ENCODE results near the gene ZNF787. TPM values are rescaled to one million over a fixed set of nuclear protein-coding genes. Genes with fewer than 3 reads are reported as not detected.

ZNF787 gene
- total and polyA plus RNA-seq, 2 of the 4 experiments (the other 2 are of a cell fraction), result 4.8 to 11.2 TPM

- whole genome bisulfite sequencing, 2 experiments (ENCODE audit: extremely low coverage in 2 of 2, insufficient read length in 1 of 2), result 84% methylated on average over 4 of the region's 6 CpGs; no CpG with 5 or more reads in 1 of the 2 experiments
- CTCF ChIA-PET, result no interaction called here
- peaks cover 86% of the 10 kb centered on the region for H4K20me1 ChIP-seq (ENCODE audit: insufficient read depth, low read length)
Measured at GRCh38 chr19:56116606-56117005, 4.5 kb downstream of the ZNF787 start.

More at GRCh38 chr19:56116606-56117005, 4.5 kb downstream of the ZNF787 start:
- no peak overlapping the region for H3K18ac ChIP-seq (ENCODE audit: low read depth, low read length)
- no peaks in the 10 kb centered on the region for H3K27me3 ChIP-seq (ENCODE audit: control insufficient read depth, insufficient read depth, low read length)
- no peak overlapping the region for H2AK9ac ChIP-seq (replicated peaks; ENCODE audit: low read depth, low read length, poor library complexity)
- H3K4me3 ChIP-seq (ENCODE audit: insufficient read depth, low read depth, low read length), result no peak overlapping the region
- peaks cover 0 to 61% of the 10 kb centered on the region in 2 experiments; a peak in 2 of 4 replicates for H3K79me1 ChIP-seq (ENCODE audit: low read depth in 1 of 2, low read length in 2 of 2)
- intact Hi-C loops (cut with micrococcal nuclease), result no loop called here
- H3K27ac ChIP-seq (ENCODE audit: insufficient read depth, low read length), result no peak overlapping the region
- H3K4me2 ChIP-seq (ENCODE audit: low read depth, low read length), result no peak overlapping the region
- peaks cover 19% of the 10 kb centered on the region for H3K9me1 ChIP-seq (ENCODE audit: insufficient read depth, low read length)
- no peak overlapping the region for H2BK5ac ChIP-seq (ENCODE audit: low read depth, low read length, poor library complexity, severe bottlenecking)
- TF ChIP-seq, protein P1, sequence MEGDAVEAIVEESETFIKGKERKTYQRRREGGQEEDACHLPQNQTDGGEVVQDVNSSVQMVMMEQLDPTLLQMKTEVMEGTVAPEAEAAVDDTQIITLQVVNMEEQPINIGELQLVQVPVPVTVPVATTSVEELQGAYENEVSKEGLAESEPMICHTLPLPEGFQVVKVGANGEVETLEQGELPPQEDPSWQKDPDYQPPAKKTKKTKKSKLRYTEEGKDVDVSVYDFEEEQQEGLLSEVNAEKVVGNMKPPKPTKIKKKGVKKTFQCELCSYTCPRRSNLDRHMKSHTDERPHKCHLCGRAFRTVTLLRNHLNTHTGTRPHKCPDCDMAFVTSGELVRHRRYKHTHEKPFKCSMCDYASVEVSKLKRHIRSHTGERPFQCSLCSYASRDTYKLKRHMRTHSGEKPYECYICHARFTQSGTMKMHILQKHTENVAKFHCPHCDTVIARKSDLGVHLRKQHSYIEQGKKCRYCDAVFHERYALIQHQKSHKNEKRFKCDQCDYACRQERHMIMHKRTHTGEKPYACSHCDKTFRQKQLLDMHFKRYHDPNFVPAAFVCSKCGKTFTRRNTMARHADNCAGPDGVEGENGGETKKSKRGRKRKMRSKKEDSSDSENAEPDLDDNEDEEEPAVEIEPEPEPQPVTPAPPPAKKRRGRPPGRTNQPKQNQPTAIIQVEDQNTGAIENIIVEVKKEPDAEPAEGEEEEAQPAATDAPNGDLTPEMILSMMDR (conservative IDR thresholded peaks at IDR 0.05; ENCODE audit: low read depth, low read length), result no peak
- H3K23ac ChIP-seq (ENCODE audit: low read depth, low read length), result no peak overlapping the region
- peaks cover 18% of the 10 kb centered on the region for H3K4me1 ChIP-seq (ENCODE audit: control insufficient read depth, insufficient read depth, low read length)
- POLR2A ChIA-PET (ENCODE audit: unreplicated experiment), result interaction anchor here (0.6 kb wide), 1 partner anchor 44 kb away, joined by 5 read pairs; no protein-coding TSS in a partner anchor
- ATAC-seq (ENCODE audit: low read depth) (no peak), DNase-seq (no peak)
- no peak overlapping the region for H4K5ac ChIP-seq (ENCODE audit: low read depth, low read length)
- no peaks in the 10 kb centered on the region for H3K9me3 ChIP-seq (ENCODE audit: control insufficient read depth, insufficient read depth, low read length)
- H3K56ac ChIP-seq (ENCODE audit: extremely low read depth, insufficient read depth, low read length), result no peak overlapping the region
- H2BK120ac ChIP-seq (ENCODE audit: low read depth, low read length), result no peak overlapping the region
- H2AFZ ChIP-seq (replicated peaks; ENCODE audit: low read length, poor library complexity), result no peak overlapping the region
- in situ Hi-C loops (cut with MboI; ENCODE audit: low sequenced_read_pairs), result no loop called here
- no TSS peak for BruUV-seq (replicated peaks)
- no peak overlapping the region for H2AK5ac ChIP-seq (ENCODE audit: low read depth, low read length)
- H2BK15ac ChIP-seq (ENCODE audit: low read depth, low read length), result no peak overlapping the region
- H3K14ac ChIP-seq (replicated peaks; ENCODE audit: low read depth, low read length), result no peak overlapping the region
- H3K36me3 ChIP-seq (ENCODE audit: control insufficient read depth, insufficient read depth, low read length), result peaks cover 10% of the 10 kb centered on the region; the same call in 1 of the 2 replicates
- H4K91ac ChIP-seq (ENCODE audit: insufficient read depth, low read depth, low read length), result no peak overlapping the region
- H4K8ac ChIP-seq (ENCODE audit: low read depth in 2 of 2, low read length in 2 of 2), result no peak overlapping the region
- no peak overlapping the region for H2BK20ac ChIP-seq (ENCODE audit: low read depth, low read length)
- dilution Hi-C loops (cut with HindIII; ENCODE audit: low sequenced_read_pairs, unreplicated experiment), result no loop called here
- no peak overlapping the region for H3K9ac ChIP-seq (ENCODE audit: low read depth, low read length)
- no peak overlapping the region for H3K4ac ChIP-seq (ENCODE audit: low read depth, low read length)

All from IMR-90 (cell line).